Calu3 (cell line): ENCODE results near the gene CTSD. TPM values are rescaled to one million over a fixed set of nuclear protein-coding genes. Genes with fewer than 3 reads are reported as not detected.

Experiments used
- BruUV-seq: library from RNA; stranded (reverse); fragments of 400-500 nt; replicated peaks from 2 replicates; lab custom pipeline; 2021; lab: Mats Ljungman, UMichigan
- CTCF ChIA-PET: fragments of 300-600 bp; sonication (Branson Sonifier 250); formaldehyde crosslinking; loops from one replicate; lab custom pipeline; 2022; ENCODE audit warnings: antibody characterized with exemption; lab: Charles Lee
- DNase-seq: peaks from one replicate; pipeline ENCODE4 v3.0.0; 2022
- H3K27ac Mint-ChIP-seq: one replicate; pipeline ENCODE4 v1.8.0; 2022; ENCODE audit warnings: mixed read lengths; ENCODE audit not compliant: unreplicated experiment
- H3K27me3 Mint-ChIP-seq: one replicate; pipeline ENCODE4 v1.8.0; 2022; ENCODE audit warnings: mixed read lengths; ENCODE audit not compliant: unreplicated experiment
- H3K36me3 Mint-ChIP-seq: one replicate; pipeline ENCODE4 v1.8.0; 2022; ENCODE audit warnings: mild to moderate bottlenecking, moderate library complexity, mixed read lengths; ENCODE audit not compliant: insufficient read depth, unreplicated experiment
- H3K4me1 Mint-ChIP-seq: one replicate; pipeline ENCODE4 v1.8.0; 2022; ENCODE audit warnings: mild to moderate bottlenecking, low read depth, mixed read lengths; ENCODE audit not compliant: unreplicated experiment
- H3K4me3 Mint-ChIP-seq: one replicate; pipeline ENCODE4 v1.8.0; 2022; ENCODE audit warnings: mild to moderate bottlenecking, low read depth, moderate library complexity, mixed read lengths; ENCODE audit not compliant: unreplicated experiment
- H3K9me3 Mint-ChIP-seq: one replicate; pipeline ENCODE4 v1.8.0; 2022; ENCODE audit warnings: low read depth, mixed read lengths; ENCODE audit not compliant: unreplicated experiment
- intact Hi-C: fragments of 100-400 bp; cut with micrococcal nuclease; formaldehyde crosslinking; loops from one replicate; pipeline ENCODE4 v1.10.0; 2022; ENCODE audit not compliant: unreplicated experiment
- total RNA-seq: library from RNA; stranded (reverse); gene quantifications from 2 replicates; pipeline ENCODE4 v1.2.3, GENCODE V29; 2022
- TF ChIP-seq, protein P1 (sequence below): fragments of 200-600 bp; IDR thresholded peaks from one replicate; pipeline ENCODE4 v1.8.0; 2022; ENCODE audit warnings: antibody characterized with exemption; ENCODE audit not compliant: unreplicated experiment

CTSD gene
- total RNA-seq, 1 experiment from 2014 or later = 531 TPM

GRCh38 chr11:1746956-1747752 is 16.6 kb downstream of the CTSD start:
- H3K4me1 Mint-ChIP-seq = no peaks in the 10 kb centered on the region
- no peaks in the 10 kb centered on the region for H3K9me3 Mint-ChIP-seq
- H3K4me3 Mint-ChIP-seq = no peak overlapping the region
- no peaks in the 10 kb centered on the region for H3K27me3 Mint-ChIP-seq
- BruUV-seq = no TSS peak
- DNase-seq = no peak
- CTCF ChIA-PET = no interaction called here
- intact Hi-C loops = no loop called here
- no peak overlapping the region for H3K27ac Mint-ChIP-seq
- TF ChIP-seq, protein P1, sequence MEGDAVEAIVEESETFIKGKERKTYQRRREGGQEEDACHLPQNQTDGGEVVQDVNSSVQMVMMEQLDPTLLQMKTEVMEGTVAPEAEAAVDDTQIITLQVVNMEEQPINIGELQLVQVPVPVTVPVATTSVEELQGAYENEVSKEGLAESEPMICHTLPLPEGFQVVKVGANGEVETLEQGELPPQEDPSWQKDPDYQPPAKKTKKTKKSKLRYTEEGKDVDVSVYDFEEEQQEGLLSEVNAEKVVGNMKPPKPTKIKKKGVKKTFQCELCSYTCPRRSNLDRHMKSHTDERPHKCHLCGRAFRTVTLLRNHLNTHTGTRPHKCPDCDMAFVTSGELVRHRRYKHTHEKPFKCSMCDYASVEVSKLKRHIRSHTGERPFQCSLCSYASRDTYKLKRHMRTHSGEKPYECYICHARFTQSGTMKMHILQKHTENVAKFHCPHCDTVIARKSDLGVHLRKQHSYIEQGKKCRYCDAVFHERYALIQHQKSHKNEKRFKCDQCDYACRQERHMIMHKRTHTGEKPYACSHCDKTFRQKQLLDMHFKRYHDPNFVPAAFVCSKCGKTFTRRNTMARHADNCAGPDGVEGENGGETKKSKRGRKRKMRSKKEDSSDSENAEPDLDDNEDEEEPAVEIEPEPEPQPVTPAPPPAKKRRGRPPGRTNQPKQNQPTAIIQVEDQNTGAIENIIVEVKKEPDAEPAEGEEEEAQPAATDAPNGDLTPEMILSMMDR = no peak
- H3K36me3 Mint-ChIP-seq = peaks cover 40% of the 10 kb centered on the region

DNA sequence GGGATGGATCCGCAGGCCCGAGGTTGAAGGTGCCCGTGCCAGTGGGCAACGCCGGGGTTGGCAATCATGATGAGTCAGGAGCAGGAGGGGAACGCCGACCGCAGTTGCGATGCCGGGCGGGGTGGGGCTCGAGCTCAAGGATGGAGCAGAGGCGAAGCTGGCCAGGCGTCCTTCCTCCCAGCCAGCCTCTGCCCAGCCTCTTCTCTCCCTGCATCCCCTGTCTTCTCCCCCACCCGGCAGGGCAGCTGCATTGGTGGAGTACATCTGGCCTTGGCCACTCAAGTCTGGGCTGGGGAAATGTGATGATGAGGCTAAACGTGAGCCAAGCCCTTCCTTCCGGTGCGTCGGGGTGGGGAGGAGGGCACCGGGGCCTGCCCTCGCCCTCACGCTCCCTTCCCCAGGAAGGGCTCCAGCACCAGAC is 17.2 kb downstream of the CTSD start:
- intact Hi-C loops = no loop called here
- no peak for DNase-seq
- Mint-ChIP-seq H3K27ac (peak overlapping the region; percentile 49), H3K4me3 (no peak overlapping the region), H3K36me3 (peaks cover 35% of the 10 kb centered on the region), H3K27me3 (no peaks in the 10 kb centered on the region), H3K9me3 (no peaks in the 10 kb centered on the region), H3K4me1 (no peaks in the 10 kb centered on the region)
- CTCF ChIA-PET = no interaction called here
- BruUV-seq = no TSS peak
- TF ChIP-seq, protein P1 = no peak

DNA sequence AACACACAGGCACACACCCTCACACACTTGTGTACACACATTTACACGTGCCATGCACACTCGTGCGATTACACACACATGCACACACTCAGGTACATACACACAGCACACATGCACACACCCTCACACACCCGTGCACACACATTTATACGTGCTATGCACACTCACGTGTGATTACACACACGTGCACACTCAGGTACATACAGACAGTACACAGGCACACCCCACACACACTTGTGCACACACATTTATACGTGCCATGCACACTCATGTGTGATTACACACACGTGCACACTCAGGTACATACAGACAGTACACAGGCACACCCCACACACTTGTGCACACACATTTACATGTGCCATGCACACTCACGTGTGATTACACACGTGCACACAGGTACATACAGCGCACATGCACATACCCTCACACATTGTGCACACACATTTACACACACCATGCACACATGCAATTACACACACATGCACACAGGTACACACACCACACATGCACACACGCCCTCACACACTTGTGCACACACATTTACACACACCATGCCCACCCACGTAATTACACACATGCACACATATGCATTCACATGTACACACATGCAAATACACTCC is 17.9 kb downstream of the CTSD start:
- intact Hi-C loops = no loop called here
- no peak for DNase-seq
- TF ChIP-seq, protein P1 = no peak
- peaks cover 28% of the 10 kb centered on the region for H3K36me3 Mint-ChIP-seq
- H3K27ac Mint-ChIP-seq = peak overlapping the region; percentile 49
- H3K4me3 Mint-ChIP-seq = no peak overlapping the region
- BruUV-seq = no TSS peak
- H3K9me3 Mint-ChIP-seq = no peaks in the 10 kb centered on the region
- CTCF ChIA-PET = no interaction called here
- H3K4me1 Mint-ChIP-seq = no peaks in the 10 kb centered on the region
- H3K27me3 Mint-ChIP-seq = no peaks in the 10 kb centered on the region

DNA sequence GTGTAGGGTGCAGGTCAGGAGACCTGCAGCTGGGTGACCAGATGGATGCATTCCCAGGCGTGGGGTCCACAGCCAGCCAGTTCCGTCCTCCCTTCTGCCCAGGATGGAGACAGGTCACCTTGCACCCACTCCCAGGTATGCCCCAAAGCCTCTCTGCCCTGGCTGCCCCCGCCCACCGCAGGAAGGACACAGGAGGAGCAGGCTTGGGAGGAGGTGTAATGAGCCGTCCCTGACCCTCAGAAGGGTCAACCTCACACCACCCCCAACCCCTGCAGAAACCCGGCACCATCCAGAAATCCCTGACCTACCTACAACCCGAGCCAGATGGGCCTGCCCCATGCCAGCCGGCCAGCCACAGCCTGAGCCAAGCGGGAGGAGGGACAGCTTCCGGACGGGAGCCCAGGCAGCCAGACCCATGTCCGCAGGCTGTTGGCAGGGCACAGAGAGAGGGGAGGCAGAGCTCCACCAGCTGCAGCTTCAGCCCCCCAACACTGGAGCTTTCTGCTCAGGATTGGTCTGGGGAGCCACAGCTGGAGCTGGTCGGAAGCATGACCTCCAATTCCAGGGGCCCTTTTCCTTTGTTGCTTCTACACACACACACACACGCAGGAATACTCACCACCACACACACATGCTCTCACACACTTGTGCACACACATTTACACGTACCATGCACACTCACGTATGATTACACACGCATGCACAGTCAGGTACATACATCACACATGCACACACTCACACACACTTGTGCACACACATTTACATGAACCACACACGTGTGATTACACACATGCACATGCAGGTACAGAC is 18.6 kb downstream of the CTSD start:
- Mint-ChIP-seq H3K27me3 (no peaks in the 10 kb centered on the region), H3K4me3 (no peak overlapping the region), H3K36me3 (peaks cover 21% of the 10 kb centered on the region), H3K9me3 (no peaks in the 10 kb centered on the region), H3K27ac (no peak overlapping the region), H3K4me1 (no peaks in the 10 kb centered on the region)
- no TSS peak for BruUV-seq
- intact Hi-C loops = no loop called here
- TF ChIP-seq, protein P1 = no peak
- CTCF ChIA-PET = interaction anchor here (0.8 kb wide), 1 partner anchor 16 kb away, joined by 3 read pairs; no protein-coding TSS in a partner anchor
- no peak for DNase-seq
